NB4 (cell line): ENCODE data around the gene ABCC8.
A peak's percentile ranks its signal among the peaks of the same experiment; 100 is the strongest.

Experiments
- CTCF ChIP-seq: IDR thresholded peaks from one replicate; pipeline ENCODE4 v1.5.1; 2012; ENCODE audit warnings: low read depth, low read length
- POLR2A ChIP-seq: IDR thresholded peaks from 2 replicates; pipeline ENCODE4 v1.6.1; 2011; ENCODE audit warnings: mild to moderate bottlenecking; ENCODE audit not compliant: insufficient read length; ENCODE audit errors: extremely low read depth

- no peak for TF ChIP-seq POLR2A
- peak; percentile 7 for TF ChIP-seq CTCF
These were observed 125.5 kb downstream of the ABCC8 start for GRCh38 chr11:17351172-17351509.
